Measurements from ENCODE around the gene NOTUM. TPM values are rescaled to one million over a fixed set of nuclear protein-coding genes. Genes with fewer than 3 reads are reported as not detected.
A peak's percentile ranks its signal among the peaks of the same experiment; 100 is the strongest.

Gene NOTUM
- total RNA-seq, 4 donors from 2014 or later: not detected

GRCh38 chr17:82006468-82007227 is 45.7 kb upstream of the NOTUM start:
- DNase-seq (ENCODE audit: low spot score) (no peak), ATAC-seq (ENCODE audit: low FRiP score) (peak; percentile 35)
- TF ChIP-seq CTCF (IDR thresholded peaks at IDR 0.05): no peak

DNA sequence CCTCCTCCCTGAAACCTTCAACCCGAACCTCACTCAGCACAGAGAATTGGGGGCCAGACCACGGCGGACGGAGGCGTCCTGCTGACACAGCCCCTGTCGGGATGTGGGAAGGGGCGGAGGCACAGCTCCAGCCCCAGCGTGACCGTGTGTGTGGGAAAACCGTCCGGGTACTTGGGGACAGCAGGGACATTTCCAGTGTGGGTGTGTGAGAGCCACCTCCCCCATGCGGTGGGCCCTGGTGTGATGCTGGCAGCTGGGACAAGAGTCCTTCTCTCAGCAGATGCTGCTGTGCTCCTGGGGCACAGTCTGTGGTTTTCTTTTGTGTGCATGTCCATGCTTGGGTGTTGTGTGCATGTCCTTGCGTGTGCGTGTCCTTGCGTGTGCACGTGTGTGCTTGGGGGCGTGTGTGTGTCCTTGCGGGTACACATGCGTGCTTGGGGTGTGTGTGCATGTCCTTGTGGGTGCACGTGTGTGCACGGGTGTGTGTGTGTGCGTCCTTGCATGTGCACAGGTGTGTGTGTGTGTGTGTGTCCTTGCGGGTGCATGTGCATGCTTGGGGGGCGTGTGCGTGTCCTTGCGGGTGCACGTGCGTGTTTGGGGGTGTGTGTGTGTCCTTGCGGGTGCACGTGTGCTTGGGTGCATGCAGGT is 44.8 kb upstream of the NOTUM start:
- no peak for ATAC-seq (ENCODE audit: low FRiP score)
- no peak for TF ChIP-seq CTCF (IDR thresholded peaks at IDR 0.05)

GRCh38 chr17:82004517-82005455 is 43.8 kb upstream of the NOTUM start:
- no peak for DNase-seq (ENCODE audit: low spot score)

More for the DNA sequence above, 44.8 kb upstream of the NOTUM start:
- DNase-seq (ENCODE audit: low spot score): no peak

DNA sequence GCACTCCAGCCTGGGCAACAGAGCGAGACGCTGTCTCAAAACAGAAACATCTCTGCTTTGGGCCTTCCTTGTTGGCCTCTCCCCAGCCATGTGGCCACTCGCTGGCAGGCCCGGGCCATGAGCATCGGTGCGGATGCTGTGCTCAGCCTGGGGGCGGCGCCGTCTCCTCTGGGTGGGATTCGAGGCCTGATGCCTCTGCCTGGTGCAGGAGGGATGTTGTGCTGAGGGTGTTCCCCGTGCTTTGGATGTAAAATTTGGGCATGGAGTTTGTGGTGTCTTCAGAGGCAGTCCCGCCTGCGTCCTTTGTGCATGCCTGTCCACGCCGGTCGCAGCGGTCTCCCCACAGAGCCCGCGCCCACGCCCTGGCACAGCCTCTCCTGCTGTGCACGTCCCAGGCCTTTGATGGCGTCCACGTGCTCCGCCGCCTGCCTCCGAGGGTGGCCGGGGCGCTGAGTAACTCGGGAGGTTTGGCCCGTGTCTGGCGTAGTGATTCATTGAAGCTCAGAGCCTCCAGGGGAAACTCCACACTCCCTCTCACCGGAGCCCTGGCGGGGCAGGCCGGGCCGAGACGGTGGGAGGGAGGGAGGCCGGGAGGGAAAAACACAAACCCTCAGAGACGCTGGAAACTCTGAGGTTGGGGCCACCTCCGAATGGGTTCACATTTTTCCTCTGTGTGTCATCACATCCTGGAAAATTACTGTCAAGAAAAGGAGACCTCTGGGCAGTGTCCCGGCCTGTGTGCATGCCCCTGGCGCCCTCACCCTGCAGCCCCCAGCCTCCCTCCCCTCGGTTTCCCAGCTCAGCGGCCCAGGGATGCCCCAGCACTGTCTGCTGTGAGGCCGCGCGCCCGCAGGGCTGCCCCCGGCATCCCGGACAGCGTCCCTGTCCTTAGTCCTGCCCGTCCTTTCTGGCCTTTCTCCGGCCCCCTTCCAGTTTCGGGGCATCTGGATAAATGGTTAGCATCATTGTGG is 42.7 kb upstream of the NOTUM start:
- peak; percentile 62 for DNase-seq (ENCODE audit: low spot score)
- ATAC-seq (ENCODE audit: low FRiP score): peak; percentile 90
- TF ChIP-seq CTCF (IDR thresholded peaks at IDR 0.05): no peak

More at GRCh38 chr17:82004517-82005455, 43.8 kb upstream of the NOTUM start:
- no peak for TF ChIP-seq CTCF (IDR thresholded peaks at IDR 0.05)
- ATAC-seq (ENCODE audit: low FRiP score): no peak

DNA sequence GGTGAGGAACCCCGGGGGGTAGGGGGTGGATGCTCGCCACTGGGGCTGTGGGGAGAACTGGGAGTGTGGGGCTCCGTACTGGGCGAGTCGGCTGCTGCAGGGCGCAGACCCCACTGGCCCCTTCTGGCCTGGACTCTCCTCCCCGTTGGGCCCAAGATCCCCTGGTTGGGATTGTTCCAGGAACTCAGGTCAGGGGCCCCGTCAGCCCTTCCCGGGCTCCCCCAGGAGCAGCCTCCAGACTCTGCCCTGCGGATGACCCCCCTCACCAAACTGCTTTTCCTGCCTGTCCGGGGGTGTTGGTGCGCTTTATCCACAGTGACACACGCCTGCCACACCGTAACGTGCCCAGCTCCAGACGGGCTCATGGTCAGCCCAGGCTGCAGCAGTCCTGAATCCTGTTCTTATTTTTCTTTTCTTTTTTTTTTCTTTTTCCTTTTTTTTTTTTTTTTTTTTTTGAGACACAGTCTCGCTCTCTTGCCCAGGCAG is 40.6 kb upstream of the NOTUM start:
- no peak for ATAC-seq (ENCODE audit: low FRiP score)
- no peak for TF ChIP-seq CTCF (IDR thresholded peaks at IDR 0.05)

More for the DNA sequence above, 40.6 kb upstream of the NOTUM start:
- no peak for DNase-seq (ENCODE audit: low spot score)
